GM18519 (cell line): ENCODE data around the gene ADAMTSL5.

Experiments used
- ATAC-seq: cut with Tn5 transposase; IDR thresholded peaks from one replicate; pipeline ENCODE4 v1.9.1; 2021; ENCODE audit warnings: mild to moderate bottlenecking, moderate library complexity; ENCODE audit not compliant: unreplicated experiment, low FRiP score

Gene ADAMTSL5

DNA sequence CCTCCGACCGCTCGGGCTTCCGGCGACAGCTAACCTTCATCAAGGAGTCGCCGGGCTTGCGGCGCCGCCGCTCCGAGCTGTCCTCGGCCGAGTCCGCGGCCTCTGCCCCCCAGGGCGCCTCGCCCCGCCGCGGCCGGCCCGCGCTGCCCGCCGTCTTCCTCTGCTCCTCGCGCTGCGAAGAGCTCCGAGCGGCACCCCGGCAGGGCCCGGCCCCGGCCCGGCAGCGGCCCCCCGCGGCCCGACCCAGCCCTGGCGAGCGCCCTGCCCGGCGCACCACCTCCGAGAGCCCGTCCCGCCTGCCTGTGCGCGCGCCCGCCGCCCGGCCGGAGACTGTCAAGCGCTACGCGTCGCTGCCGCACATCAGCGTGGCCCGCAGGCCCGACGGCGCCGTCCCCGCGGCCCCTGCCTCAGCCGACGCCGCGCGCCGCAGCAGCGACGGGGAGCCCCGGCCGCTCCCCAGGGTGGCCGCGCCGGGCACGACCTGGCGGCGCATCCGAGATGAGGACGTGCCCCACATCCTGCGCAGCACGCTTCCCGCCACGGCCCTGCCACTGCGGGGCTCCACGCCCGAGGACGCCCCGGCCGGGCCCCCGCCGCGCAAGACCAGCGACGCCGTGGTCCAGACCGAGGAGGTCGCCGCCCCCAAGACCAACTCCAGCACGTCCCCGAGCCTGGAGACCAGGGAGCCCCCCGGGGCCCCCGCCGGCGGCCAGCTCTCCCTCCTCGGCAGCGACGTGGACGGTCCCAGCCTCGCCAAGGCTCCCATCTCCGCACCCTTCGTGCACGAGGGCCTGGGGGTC lies 43.4 kb downstream of the ADAMTSL5 start:
- ATAC-seq, result no peak

- no peak for ATAC-seq
These were observed 44.0 kb downstream of the ADAMTSL5 start for GRCh38 chr19:1468821-1469254.

DNA sequence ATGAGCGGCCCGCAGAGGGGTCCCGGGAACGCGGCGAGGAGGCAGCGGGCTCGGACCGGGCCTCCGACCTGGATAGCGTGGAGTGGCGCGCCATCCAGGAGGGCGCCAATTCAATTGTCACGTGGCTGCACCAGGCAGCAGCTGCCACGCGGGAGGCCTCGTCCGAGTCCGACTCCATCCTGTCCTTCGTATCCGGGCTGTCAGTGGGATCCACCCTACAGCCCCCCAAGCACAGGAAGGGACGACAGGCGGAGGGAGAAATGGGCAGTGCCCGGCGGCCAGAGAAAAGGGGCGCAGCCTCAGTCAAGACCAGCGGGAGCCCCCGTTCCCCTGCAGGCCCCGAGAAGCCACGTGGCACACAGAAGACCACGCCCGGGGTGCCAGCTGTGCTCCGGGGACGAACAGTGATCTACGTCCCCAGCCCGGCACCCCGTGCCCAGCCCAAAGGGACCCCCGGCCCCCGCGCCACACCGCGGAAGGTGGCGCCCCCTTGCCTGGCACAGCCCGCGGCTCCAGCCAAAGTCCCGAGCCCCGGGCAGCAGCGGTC lies 44.5 kb downstream of the ADAMTSL5 start:
- no peak for ATAC-seq

GRCh38 chr19:1467490-1468273 lies 45.1 kb downstream of the ADAMTSL5 start:
- ATAC-seq, result no peak

DNA sequence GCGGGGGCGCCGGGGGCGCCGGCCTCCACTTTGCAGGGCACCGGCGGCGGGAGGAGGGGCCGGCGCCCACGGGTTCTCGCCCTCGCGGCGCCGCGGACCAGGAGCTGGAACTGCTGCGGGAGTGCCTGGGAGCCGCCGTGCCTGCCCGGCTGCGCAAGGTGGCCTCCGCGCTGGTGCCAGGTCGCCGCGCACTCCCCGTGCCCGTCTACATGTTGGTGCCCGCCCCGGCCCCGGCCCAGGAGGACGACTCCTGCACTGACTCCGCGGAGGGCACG lies 45.7 kb downstream of the ADAMTSL5 start:
- no peak for ATAC-seq

GRCh38 chr19:1466461-1467214 lies 46.2 kb downstream of the ADAMTSL5 start:
- no peak for ATAC-seq

- no peak for ATAC-seq
These were observed 46.8 kb downstream of the ADAMTSL5 start for GRCh38 chr19:1466018-1466460.

- no peak for ATAC-seq
These were observed 47.4 kb downstream of the ADAMTSL5 start for GRCh38 chr19:1465191-1466016.

GRCh38 chr19:1461862-1462261 lies 51.0 kb downstream of the ADAMTSL5 start:
- ATAC-seq, result no peak

GRCh38 chr19:1460033-1460995 lies 52.5 kb downstream of the ADAMTSL5 start:
- no peak for ATAC-seq

GRCh38 chr19:1459479-1459878 lies 53.3 kb downstream of the ADAMTSL5 start:
- no peak for ATAC-seq

- ATAC-seq, result no peak
These were observed 54.9 kb downstream of the ADAMTSL5 start for GRCh38 chr19:1457892-1458291.

DNA sequence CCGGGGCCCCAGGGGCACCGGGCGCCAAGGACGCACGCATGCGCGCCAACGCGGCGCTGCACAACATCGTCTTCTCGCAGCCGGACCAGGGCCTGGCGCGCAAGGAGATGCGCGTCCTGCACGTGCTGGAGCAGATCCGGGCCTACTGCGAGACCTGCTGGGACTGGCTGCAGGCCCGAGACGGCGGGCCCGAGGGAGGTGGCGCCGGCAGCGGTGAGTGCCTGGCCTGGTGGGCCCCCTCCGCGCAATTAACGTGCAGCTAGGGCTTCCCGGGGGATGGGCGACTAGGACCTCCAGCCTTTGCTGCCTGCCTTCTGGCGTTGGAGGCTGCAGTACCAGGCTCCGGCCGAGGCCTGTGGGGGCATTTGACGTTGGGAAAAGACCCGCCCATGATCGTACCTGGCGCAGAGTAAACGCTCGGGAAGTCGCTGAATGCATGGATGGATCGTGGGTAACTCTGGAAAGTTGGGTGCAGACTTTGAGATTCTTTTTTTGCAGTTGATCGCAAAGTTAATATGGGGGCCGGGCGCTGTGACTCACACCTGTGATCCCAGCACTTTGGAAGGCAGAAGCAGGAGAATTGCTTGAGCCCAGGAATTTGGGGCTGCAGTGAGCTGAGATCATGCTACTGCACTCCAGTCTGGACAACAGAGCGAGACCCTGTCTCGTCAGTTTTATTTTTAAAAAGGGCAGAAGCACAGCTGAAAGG lies 55.6 kb downstream of the ADAMTSL5 start:
- no peak for ATAC-seq

GRCh38 chr19:1456121-1456900 lies 56.5 kb downstream of the ADAMTSL5 start:
- ATAC-seq, result no peak

DNA sequence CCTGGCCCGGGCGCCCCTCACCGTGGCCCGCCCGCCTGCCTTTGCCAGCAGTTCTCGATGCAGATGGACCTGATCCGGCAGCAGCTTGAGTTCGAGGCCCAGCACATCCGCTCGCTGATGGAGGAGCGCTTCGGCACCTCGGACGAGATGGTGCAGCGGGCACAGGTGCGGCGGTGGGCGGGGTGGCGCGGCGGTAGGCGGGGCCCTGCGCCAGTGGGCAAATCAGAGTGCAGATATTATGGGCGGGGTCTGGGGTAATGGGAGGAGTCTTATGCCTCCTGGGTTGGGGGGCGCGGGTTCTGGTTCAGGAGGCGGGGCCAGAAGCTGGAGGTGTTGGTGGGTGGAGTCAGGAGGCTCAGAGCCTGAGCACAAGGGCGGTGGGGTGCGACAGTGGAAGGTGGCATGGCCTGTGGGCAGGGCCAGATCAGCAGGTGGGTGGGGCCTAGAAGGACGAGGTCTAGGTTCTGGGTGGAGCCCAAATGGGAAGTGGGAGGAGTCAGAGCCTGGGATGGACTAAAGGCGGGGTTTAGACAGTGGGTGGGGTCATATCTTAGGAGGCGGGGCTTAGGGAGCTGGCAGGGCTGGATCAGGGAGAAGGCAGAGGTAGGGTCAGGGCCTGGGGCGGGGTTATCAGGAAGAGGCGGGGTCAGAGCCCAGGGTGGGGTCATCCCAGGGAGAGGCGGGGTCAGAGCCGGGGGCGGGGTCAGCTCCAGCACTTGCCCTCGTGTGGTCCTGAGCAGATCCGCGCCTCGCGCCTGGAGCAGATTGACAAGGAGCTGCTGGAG lies 57.3 kb downstream of the ADAMTSL5 start:
- no peak for ATAC-seq
